K562 (cell line): ENCODE results near the gene FOXN3. TPM values are rescaled to one million over a fixed set of nuclear protein-coding genes. Genes with fewer than 3 reads are reported as not detected.

Source experiments
- ATAC-seq: fragments of 200-7000 bp; cut with Tn5 transposase; 3 replicates; pipeline ENCODE4 v1.9.1; 2020; ENCODE audit warnings: moderate library complexity
- BruUV-seq: library from RNA; stranded (reverse); fragments of 400-500 nt; replicated peaks from 2 replicates; lab custom pipeline; 2021; lab: Mats Ljungman, UMichigan
- CTCF ChIA-PET: fragments of 300-600 bp; formaldehyde crosslinking; extraction: SDS; loops from one replicate; lab custom pipeline; 2021; ENCODE audit warnings: low intra/inter-chr PET ratio; lab: Yijun Ruan, JAX
- POLR2A ChIA-PET: fragments of 300-600, 350-650 bp; sonication (Branson Sonifier 250); formaldehyde crosslinking; extraction: SDS; loops from one replicate; lab custom pipeline; 2021; ENCODE audit warnings: antibody characterized with exemption, inconsistent platforms; lab: Yijun Ruan, JAX
- DNase-seq, 4 experiments: peaks; one replicate each; pipeline versions ENCODE4 v3.0.0 to v3.0.0-alpha.2; 2011 to 2018; ENCODE audit warnings: low spot score in 3 of 4, mixed read lengths in 3 of 4; ENCODE audit errors: extremely low read depth in 1 of 4
- FAIRE-seq: peaks from 2 replicates; lab custom pipeline; 2011; peaks lifted over from hg19 to GRCh38; lab: Jason Lieb, UNC
- H2AFZ ChIP-seq: 2 replicates; pipeline ENCODE4 v1.6.0; 2011; ENCODE audit warnings: low read depth, low read length, control low read depth, inconsistent platforms
- H3K27ac ChIP-seq: fragments of 200-600 bp; 3 replicates; pipeline ENCODE4 v1.8.0; 2011; ENCODE audit warnings: low read depth, mild to moderate bottlenecking, control low read depth, inconsistent platforms, low read length, moderate library complexity, mixed read lengths; ENCODE audit errors: extremely low read depth
- H3K27me3 ChIP-seq, 2 experiments: fragments of 300-600 bp in 1 of 2; 2 replicates in 1 of 2; 3 replicates in 1 of 2; pipeline versions ENCODE4 v1.6.0 to v1.8.0; 2011; ENCODE audit warnings: inconsistent platforms in 2 of 2, low read length in 2 of 2, mild to moderate bottlenecking in 1 of 2, mixed read lengths in 1 of 2, moderate library complexity in 1 of 2; ENCODE audit not compliant: control insufficient read depth in 2 of 2, insufficient read depth in 2 of 2
- H3K36me3 ChIP-seq: fragments of 300-600 bp; 3 replicates; pipeline ENCODE4 v1.8.0; 2011; ENCODE audit warnings: mild to moderate bottlenecking, low read length, inconsistent platforms; ENCODE audit not compliant: control insufficient read depth, insufficient read depth
- H3K4me1 ChIP-seq, 2 experiments: fragments of 200-600 bp in 1 of 2; replicated peaks in 1 of 2; 2 replicates in 1 of 2; 3 replicates in 1 of 2; pipeline versions ENCODE4 v1.5.1 to v1.8.0; 2011; ENCODE audit warnings: inconsistent platforms in 2 of 2, low read length in 2 of 2, mild to moderate bottlenecking in 1 of 2, mixed read lengths in 1 of 2, moderate library complexity in 1 of 2; ENCODE audit not compliant: control insufficient read depth in 2 of 2, insufficient read depth in 2 of 2
- H3K4me2 ChIP-seq: 2 replicates; pipeline ENCODE4 v1.6.1; 2011; ENCODE audit warnings: low read length, control low read depth, inconsistent platforms, mixed read lengths; ENCODE audit not compliant: insufficient read depth
- H3K4me3 ChIP-seq: fragments of 200-600 bp; sonication (generic), shearing (Covaris generic); 2 replicates; pipeline ENCODE4 v1.5.1; 2016; ENCODE audit warnings: control low read depth, inconsistent platforms
- H3K79me2 ChIP-seq: fragments of 200-600 bp; 3 replicates; pipeline ENCODE4 v1.8.0; 2011; ENCODE audit warnings: low read length, inconsistent platforms; ENCODE audit not compliant: control insufficient read depth, insufficient read depth
- H3K9ac ChIP-seq, 2 experiments: 2 replicates each; pipeline versions ENCODE4 v1.6.0 to v1.6.1; 2011; ENCODE audit warnings: low read depth in 2 of 2, low read length in 2 of 2, control low read depth in 1 of 2, inconsistent platforms in 1 of 2, mild to moderate bottlenecking in 1 of 2, mixed read lengths in 1 of 2; ENCODE audit not compliant: insufficient read depth in 1 of 2
- H3K9me1 ChIP-seq: one replicate; pipeline ENCODE4 v1.6.0; 2011; ENCODE audit warnings: inconsistent platforms, mild to moderate bottlenecking, low read length, moderate library complexity; ENCODE audit not compliant: control insufficient read depth, insufficient read depth
- H3K9me3 ChIP-seq: replicated peaks from 2 replicates; pipeline ENCODE4 v1.5.1; 2011; ENCODE audit warnings: low read depth, low read length, inconsistent platforms; ENCODE audit not compliant: control insufficient read depth, insufficient read depth
- H4K20me1 ChIP-seq: replicated peaks from 2 replicates; pipeline ENCODE4 v1.6.1; 2011; ENCODE audit warnings: low read length, inconsistent platforms, mixed read lengths; ENCODE audit not compliant: control insufficient read depth, insufficient read depth
- HNRNPLL ChIP-seq: fragments of 200-400 bp; formaldehyde crosslinking; IDR thresholded peaks from 2 replicates; pipeline ENCODE4 v1.6.1; 2017; ENCODE audit warnings: low read length, low read depth, mild to moderate bottlenecking; ENCODE audit not compliant: poor library complexity, severe bottlenecking
- KDM5B ChIP-seq: fragments of 200-600 bp; sonication (generic); IDR thresholded peaks from 2 replicates; pipeline ENCODE4 v1.6.1; 2012; ENCODE audit warnings: low read depth, mild to moderate bottlenecking, moderate library complexity, low read length, control low read depth, inconsistent platforms; ENCODE audit not compliant: insufficient replicate concordance
- RBM25 ChIP-seq: fragments of 200-400 bp; formaldehyde crosslinking; IDR thresholded peaks from 2 replicates; pipeline ENCODE4 v1.6.1; 2018; ENCODE audit warnings: low read length, low read depth, moderate library complexity; ENCODE audit not compliant: severe bottlenecking
- RBM39 ChIP-seq: fragments of 200-400 bp; formaldehyde crosslinking; optimal IDR thresholded peaks from 2 replicates; pipeline ENCODE3; 2018; ENCODE audit warnings: low read depth, low read length
- ZFP1 ChIP-seq: fragments of 450-650 bp; formaldehyde crosslinking; IDR thresholded peaks from 2 replicates; pipeline ENCODE4 v1.4.0; 2020; ENCODE audit warnings: mild to moderate bottlenecking, mixed read lengths
- ZNF696 ChIP-seq: fragments of 250-450 bp; sonication (Bioruptor Pico); conservative IDR thresholded peaks from 2 replicates; pipeline ENCODE4 v1.4.0; 2020; ENCODE audit warnings: mild to moderate bottlenecking, moderate library complexity
- WGBS: fragments of 100-300 bp; shearing (Covaris generic); methylation state at CpG from one replicate; pipeline ENCODE4 v1.1.6; 2016; ENCODE audit warnings: low coverage, mixed read lengths; ENCODE audit not compliant: insufficient coverage; ENCODE audit errors: missing lambda C conversion rate; 5-methylcytosine and 5-hydroxymethylcytosine counted together
- in situ Hi-C: fragments of 300-500 bp; cut with MboI; formaldehyde crosslinking; loops from 4 replicates; pipeline ENCODE4 v1.15.0; 2018; ENCODE audit warnings: inconsistent platforms, mixed read lengths
- intact Hi-C: fragments of 100-400 bp; cut with micrococcal nuclease; formaldehyde crosslinking; loops from 2 replicates; pipeline ENCODE4 v1.14.2; 2022
- polyA plus RNA-seq, 8 experiments: library from polyadenylated mRNA; depleted of rRNA in 4 of 8; stranded (reverse) in 5 of 8; unstranded in 3 of 8; fragments of >200 nt; fragmentation: Nextera tagmentation in 2 of 8; fragmentation: Illumina TruSeq in 1 of 8; extraction: Ambion mirVana in 2 of 8; extraction: Trizol in 1 of 8; gene quantifications; 2 replicates each; pipeline versions ENCODE4 v1.2.1 to v1.2.3, GENCODE V29; 2011 to 2014; ENCODE audit warnings: inconsistent platforms in 1 of 8, missing spikeins in 1 of 8
- total RNA-seq, 7 experiments: library from RNA; depleted of rRNA in 6 of 7; stranded (reverse); fragments of >200 nt in 6 of 7; fragmentation: Illumina TruSeq in 2 of 7; extraction: Trizol in 2 of 7; gene quantifications; 2 replicates each; pipeline versions ENCODE4 v1.2.1 to v1.2.3, GENCODE V29; 2011 to 2021; ENCODE audit warnings: low replicate concordance in 1 of 7
- TF ChIP-seq, protein P1 (sequence below): fragments of 250-450 bp; sonication (Bioruptor Pico); IDR thresholded peaks from 2 replicates; pipeline ENCODE4 v1.4.0; 2020; ENCODE audit warnings: borderline replicate concordance
- TF ChIP-seq, protein P2 (sequence below): fragments of 250-450 bp; sonication (Bioruptor Pico); IDR thresholded peaks from 2 replicates; pipeline ENCODE4 v1.9.0; 2021; ENCODE audit warnings: mild to moderate bottlenecking
- TF ChIP-seq, protein P3 (sequence below): fragments of 250-450 bp; sonication (Bioruptor Pico); IDR thresholded peaks from 2 replicates; pipeline ENCODE4 v1.5.0; 2021; ENCODE audit warnings: mild to moderate bottlenecking, moderate library complexity

Gene FOXN3
- total and polyA plus RNA-seq, 9 of the 15 experiments (the other 6 are each of a cell fraction or from before 2014, with no cell fraction given), result 0.07 to 1.3 (median 0.40) TPM

DNA sequence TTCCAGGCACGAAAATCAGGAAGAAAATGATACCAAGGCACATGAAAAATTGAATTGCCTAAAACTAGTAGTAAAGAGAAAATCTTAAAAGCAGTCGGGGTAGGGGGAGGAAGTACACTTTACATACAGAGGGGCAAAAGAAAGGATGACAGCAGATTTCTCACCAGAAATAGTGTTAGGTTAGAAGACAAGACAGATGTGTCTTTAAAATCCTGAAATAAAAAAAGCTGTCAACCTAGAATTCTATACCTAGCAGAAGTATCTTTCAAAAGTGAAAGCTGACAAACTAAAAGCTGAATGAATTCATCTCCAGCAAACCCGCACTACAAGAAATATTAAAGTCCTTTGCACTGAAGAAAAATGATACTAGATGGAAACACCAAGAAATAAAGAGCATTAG, 280.4 kb downstream of the FOXN3 start:
- CTCF ChIA-PET, result no interaction called here
- BruUV-seq, result no TSS peak
- no peak overlapping the region for H2AFZ ChIP-seq
- H3K27me3 ChIP-seq, result peaks cover 0 to 6% of the 10 kb centered on the region in 2 experiments; a peak in 1 of 5 replicates
- no peak overlapping the region for H3K9ac ChIP-seq
- H3K9me3 ChIP-seq, result no peaks in the 10 kb centered on the region
- H3K79me2 ChIP-seq, result no peaks in the 10 kb centered on the region
- H3K36me3 ChIP-seq, result no peaks in the 10 kb centered on the region
- no peak overlapping the region for H3K4me2 ChIP-seq
- WGBS, result 9% methylated on average over 3 of the region's 3 CpGs
- FAIRE-seq (no peak), ATAC-seq (no peak), DNase-seq (no peak)
- H4K20me1 ChIP-seq, result no peaks in the 10 kb centered on the region
- POLR2A ChIA-PET, result no interaction called here
- H3K4me3 ChIP-seq, result no peak overlapping the region
- H3K27ac ChIP-seq, result no peak overlapping the region
- peaks cover 0 to 3% of the 10 kb centered on the region in 2 experiments; a peak in 3 of 5 replicates for H3K4me1 ChIP-seq
- in situ Hi-C loops (no loop called here), intact Hi-C loops (no loop called here)
- TF ChIP-seq HNRNPLL, result no peak
- peak; percentile 73; the same call in 1 of the 2 replicates for TF ChIP-seq ZFP1 (CRISPR knock-in tag)
- H3K9me1 ChIP-seq, result no peaks in the 10 kb centered on the region

DNA sequence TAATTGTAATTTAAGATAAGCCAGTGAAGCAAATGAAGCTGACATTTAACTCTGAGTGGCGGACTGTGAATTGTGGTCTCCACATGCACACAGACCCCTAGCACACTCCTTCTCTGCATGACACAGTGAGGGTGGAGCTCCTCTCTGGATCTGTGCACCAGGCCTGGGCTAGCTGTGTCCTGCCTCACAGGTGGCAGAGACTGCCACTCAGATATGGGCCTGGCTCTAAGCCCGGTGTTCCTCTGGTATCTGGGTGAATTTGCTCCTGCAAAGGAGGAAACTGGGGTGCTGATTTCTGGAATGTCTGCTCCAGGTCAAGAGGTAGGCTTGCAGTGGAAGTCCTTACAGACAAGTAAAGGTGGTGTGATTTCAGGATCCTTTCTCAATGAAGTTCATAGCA, 282.4 kb downstream of the FOXN3 start:
- no peaks in the 10 kb centered on the region for H3K9me3 ChIP-seq
- no peaks in the 10 kb centered on the region for H3K79me2 ChIP-seq
- no peak overlapping the region for H3K27ac ChIP-seq
- intact Hi-C loops, result no loop called here
- peaks cover 0 to 3% of the 10 kb centered on the region in 2 experiments; a peak in 3 of 5 replicates for H3K4me1 ChIP-seq
- ATAC-seq (no peak), FAIRE-seq (no peak), DNase-seq (no peak)
- H3K9ac ChIP-seq, result no peak overlapping the region
- no peak overlapping the region for H3K4me2 ChIP-seq
- WGBS, result 21% methylated on average over 1 of the region's 2 CpGs
- H3K4me3 ChIP-seq, result no peak overlapping the region
- H4K20me1 ChIP-seq, result no peaks in the 10 kb centered on the region
- ChIA-PET POLR2A (no interaction called here), CTCF (no interaction called here)
- TF ChIP-seq, protein P1, sequence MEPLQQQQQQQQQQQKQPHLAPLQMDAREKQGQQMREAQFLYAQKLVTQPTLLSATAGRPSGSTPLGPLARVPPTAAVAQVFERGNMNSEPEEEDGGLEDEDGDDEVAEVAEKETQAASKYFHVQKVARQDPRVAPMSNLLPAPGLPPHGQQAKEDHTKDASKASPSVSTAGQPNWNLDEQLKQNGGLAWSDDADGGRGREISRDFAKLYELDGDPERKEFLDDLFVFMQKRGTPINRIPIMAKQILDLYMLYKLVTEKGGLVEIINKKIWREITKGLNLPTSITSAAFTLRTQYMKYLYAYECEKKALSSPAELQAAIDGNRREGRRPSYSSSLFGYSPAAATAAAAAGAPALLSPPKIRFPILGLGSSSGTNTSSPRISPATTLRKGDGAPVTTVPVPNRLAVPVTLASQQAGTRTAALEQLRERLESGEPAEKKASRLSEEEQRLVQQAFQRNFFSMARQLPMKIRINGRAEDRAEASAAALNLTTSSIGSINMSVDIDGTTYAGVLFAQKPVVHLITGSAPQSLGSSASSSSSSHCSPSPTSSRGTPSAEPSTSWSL (CRISPR knock-in tag), result no peak
- TF ChIP-seq KDM5B, result no peak
- TF ChIP-seq RBM25, result no peak
- TF ChIP-seq, protein P2, sequence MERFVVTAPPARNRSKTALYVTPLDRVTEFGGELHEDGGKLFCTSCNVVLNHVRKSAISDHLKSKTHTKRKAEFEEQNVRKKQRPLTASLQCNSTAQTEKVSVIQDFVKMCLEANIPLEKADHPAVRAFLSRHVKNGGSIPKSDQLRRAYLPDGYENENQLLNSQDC (CRISPR knock-in tag), result no peak
- TF ChIP-seq, protein P3, sequence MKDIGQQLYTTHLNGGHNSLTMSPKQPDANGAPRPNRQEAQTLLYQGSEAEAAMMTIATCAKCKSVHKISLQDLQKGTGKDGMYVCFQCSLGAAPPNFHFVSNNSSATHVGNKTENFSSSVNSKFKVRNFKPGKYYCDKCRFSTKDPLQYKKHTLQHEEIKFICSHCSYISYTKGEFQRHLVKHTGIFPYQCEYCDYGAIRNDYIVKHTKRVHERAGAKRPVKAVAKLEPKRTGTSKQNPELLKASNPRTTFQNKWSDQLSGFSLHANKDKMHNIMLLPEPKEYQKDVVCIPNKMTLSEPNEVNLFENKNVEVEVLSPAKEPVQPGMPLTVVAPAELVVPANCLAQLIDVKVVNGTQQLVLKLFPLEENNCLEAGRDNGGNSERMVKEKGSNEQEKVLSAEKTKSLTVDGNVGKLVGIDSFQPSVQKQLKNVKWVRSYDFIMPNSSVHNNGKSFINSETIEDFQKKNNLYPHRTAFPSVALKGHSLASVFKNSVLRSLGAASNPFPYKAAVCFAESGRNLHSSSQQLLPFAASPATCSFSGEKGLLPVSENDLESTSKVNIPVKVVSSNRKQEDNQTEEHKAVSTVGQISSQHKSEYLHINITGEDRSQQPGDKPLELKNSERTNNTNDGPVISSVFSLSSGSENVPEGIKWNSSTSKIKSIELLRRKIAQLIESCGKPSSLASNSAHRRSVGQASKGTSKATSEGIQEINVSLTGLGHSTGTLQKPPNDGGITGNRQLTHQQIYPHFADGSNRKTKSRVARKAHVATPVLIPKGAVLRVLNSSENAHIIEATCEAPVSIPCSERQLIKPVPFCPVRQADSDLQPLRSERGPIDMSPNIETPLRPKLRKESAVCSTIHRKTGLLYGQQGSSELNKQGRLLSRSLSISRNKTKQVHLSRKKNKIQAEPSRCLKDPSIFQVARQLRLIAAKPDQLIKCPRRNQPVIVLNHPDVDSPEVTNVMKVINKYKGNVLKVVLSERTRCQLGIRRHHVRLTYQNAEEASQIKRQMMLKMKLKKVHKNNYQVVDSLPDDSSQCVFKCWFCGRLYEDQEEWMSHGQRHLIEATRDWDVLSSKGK (CRISPR knock-in tag), result no peak
- no peak for TF ChIP-seq ZNF696 (CRISPR knock-in tag)
- no peak for TF ChIP-seq RBM39
- no peak overlapping the region for H2AFZ ChIP-seq
- H3K27me3 ChIP-seq, result peaks cover 0 to 6% of the 10 kb centered on the region in 2 experiments; a peak in 1 of 5 replicates
- H3K9me1 ChIP-seq, result no peaks in the 10 kb centered on the region
- no TSS peak for BruUV-seq
- no peaks in the 10 kb centered on the region for H3K36me3 ChIP-seq
- in situ Hi-C loops, result no loop called here
